RKO (cell line): Measurements from ENCODE around the gene GPATCH8.
A peak's percentile ranks its signal among the peaks of the same experiment; 100 is the strongest.

ENCODE experiments used
- DNase-seq: peaks from one replicate; pipeline ENCODE4 v3.0.0-alpha.2; 2016; ENCODE audit warnings: low spot score

GPATCH8 gene

GRCh38 chr17:44354582-44355561 lies 148.3 kb downstream of the GPATCH8 start:
- no peak for DNase-seq

GRCh38 chr17:44353672-44354331 lies 149.4 kb downstream of the GPATCH8 start:
- no peak for DNase-seq

- no peak for DNase-seq
Measured at GRCh38 chr17:44352828-44353671, 150.2 kb downstream of the GPATCH8 start.

GRCh38 chr17:44351961-44352827 lies 151.0 kb downstream of the GPATCH8 start:
- no peak for DNase-seq

- DNase-seq, result no peak
Measured at GRCh38 chr17:44351464-44351863, 151.7 kb downstream of the GPATCH8 start.

- peak; percentile 54 for DNase-seq
Measured at GRCh38 chr17:44350733-44351226, 152.4 kb downstream of the GPATCH8 start.

- DNase-seq, result no peak
Measured at GRCh38 chr17:44349553-44350070, 153.6 kb downstream of the GPATCH8 start.

GRCh38 chr17:44348988-44349364 lies 154.2 kb downstream of the GPATCH8 start:
- DNase-seq, result no peak

GRCh38 chr17:44348234-44348987 lies 154.8 kb downstream of the GPATCH8 start:
- peak; percentile 57 for DNase-seq
